Mesenchymal stem cell (in vitro differentiated cells and primary cell): ENCODE data around the gene HSPBAP1.

Source experiments
- DNase-seq: peaks from one replicate; pipeline ENCODE4 v3.0.0-alpha.2; 2013
- H2AFZ ChIP-seq: one replicate; pipeline ENCODE4 v1.6.1; 2013; ENCODE audit warnings: low read depth, mild to moderate bottlenecking, control low read depth, inconsistent platforms, low read length, moderate library complexity
- H2AK5ac ChIP-seq: 2 replicates; pipeline ENCODE4 v1.6.1; 2013; ENCODE audit warnings: low read length, moderate library complexity, mild to moderate bottlenecking, inconsistent platforms; ENCODE audit not compliant: severe bottlenecking
- H2BK120ac ChIP-seq: one replicate; pipeline ENCODE4 v1.6.1; 2013; ENCODE audit warnings: low read depth, mild to moderate bottlenecking, inconsistent platforms, low read length, moderate library complexity
- H2BK12ac ChIP-seq, 2 experiments: one replicate each; pipeline ENCODE4 v1.6.1; 2013; ENCODE audit warnings: inconsistent platforms in 2 of 2, low read length in 2 of 2, mild to moderate bottlenecking in 2 of 2, moderate library complexity in 2 of 2, control low read depth in 1 of 2
- H2BK15ac ChIP-seq: one replicate; pipeline ENCODE4 v1.6.1; 2013; ENCODE audit warnings: mild to moderate bottlenecking, low read depth, inconsistent platforms; ENCODE audit not compliant: poor library complexity, severe bottlenecking
- H2BK5ac ChIP-seq: 2 replicates; pipeline ENCODE4 v1.6.1; 2013; ENCODE audit warnings: low read depth, mild to moderate bottlenecking, low read length, control low read depth, inconsistent platforms; ENCODE audit not compliant: poor library complexity, severe bottlenecking
- H3K14ac ChIP-seq, 2 experiments: one replicate each; pipeline ENCODE4 v1.6.1; 2013; ENCODE audit warnings: inconsistent platforms in 2 of 2, low read length in 2 of 2, control low read depth in 1 of 2, mild to moderate bottlenecking in 1 of 2, moderate library complexity in 1 of 2
- H3K18ac ChIP-seq, 2 experiments: one replicate each; pipeline ENCODE4 v1.6.1; 2013; ENCODE audit warnings: inconsistent platforms in 2 of 2, low read length in 2 of 2, control low read depth in 1 of 2, low read depth in 1 of 2, mild to moderate bottlenecking in 1 of 2
- H3K23ac ChIP-seq, 2 experiments: one replicate each; pipeline ENCODE4 v1.6.1; 2013; ENCODE audit warnings: inconsistent platforms in 2 of 2, low read length in 2 of 2, mild to moderate bottlenecking in 2 of 2, moderate library complexity in 2 of 2, control low read depth in 1 of 2
- H3K27ac ChIP-seq: 2 replicates; pipeline ENCODE4 v1.5.1; 2013; ENCODE audit warnings: mild to moderate bottlenecking, moderate library complexity, low read length, control low read depth, inconsistent platforms; ENCODE audit not compliant: poor library complexity, severe bottlenecking
- H3K27me3 ChIP-seq, 2 experiments: 2 replicates each; pipeline versions ENCODE4 v1.6.1 to v1.7.0; 2013; ENCODE audit warnings: low read length in 2 of 2, mild to moderate bottlenecking in 2 of 2, moderate library complexity in 2 of 2, control low read depth in 1 of 2, inconsistent platforms in 1 of 2; ENCODE audit not compliant: control insufficient read depth in 1 of 2, insufficient read depth in 1 of 2
- H3K36me3 ChIP-seq, 2 experiments: 2 replicates each; pipeline versions ENCODE4 v1.6.1 to v1.7.0; 2013; ENCODE audit warnings: low read length in 2 of 2, control low read depth in 1 of 2, inconsistent platforms in 1 of 2, low read depth in 1 of 2, mild to moderate bottlenecking in 1 of 2; ENCODE audit not compliant: insufficient read depth in 2 of 2, control insufficient read depth in 1 of 2
- H3K4ac ChIP-seq, 2 experiments: one replicate each; pipeline ENCODE4 v1.6.1; 2013; ENCODE audit warnings: inconsistent platforms in 2 of 2, low read length in 2 of 2, mild to moderate bottlenecking in 2 of 2, moderate library complexity in 2 of 2, control low read depth in 1 of 2, low read depth in 1 of 2
- H3K4me1 ChIP-seq: 2 replicates; pipeline ENCODE4 v1.6.1; 2013; ENCODE audit warnings: low read depth, low read length, control low read depth; ENCODE audit not compliant: control insufficient read depth, insufficient read depth
- H3K4me2 ChIP-seq: 2 replicates; pipeline ENCODE4 v1.6.1; 2013; ENCODE audit warnings: low read length, mild to moderate bottlenecking, inconsistent platforms; ENCODE audit not compliant: poor library complexity, severe bottlenecking
- H3K4me3 ChIP-seq, 2 experiments: 2 replicates each; pipeline versions ENCODE4 v1.5.1 to v1.7.0; 2013; ENCODE audit warnings: low read length in 2 of 2, mild to moderate bottlenecking in 2 of 2, control low read depth in 1 of 2, low read depth in 1 of 2; ENCODE audit not compliant: insufficient read depth in 1 of 2
- H3K79me1 ChIP-seq: replicated peaks from 2 replicates; pipeline ENCODE4 v1.6.1; 2013; ENCODE audit warnings: mild to moderate bottlenecking, control low read depth, low read length, inconsistent platforms; ENCODE audit not compliant: poor library complexity, severe bottlenecking
- H3K9ac ChIP-seq: 2 replicates; pipeline ENCODE4 v1.7.0; 2013; ENCODE audit warnings: mild to moderate bottlenecking, low read length, moderate library complexity
- H3K9me3 ChIP-seq: 2 replicates; pipeline ENCODE4 v1.7.0; 2013; ENCODE audit warnings: mild to moderate bottlenecking, low read length; ENCODE audit not compliant: control insufficient read depth
- H4K8ac ChIP-seq: one replicate; pipeline ENCODE4 v1.6.1; 2013; ENCODE audit warnings: inconsistent platforms, mild to moderate bottlenecking, low read length, moderate library complexity
- H4K91ac ChIP-seq: one replicate; pipeline ENCODE4 v1.6.1; 2013; ENCODE audit warnings: mild to moderate bottlenecking, low read length, inconsistent platforms
- WGBS: methylation state at CpG from one replicate; pipeline ENCODE4 v1.1.7; 2013; ENCODE audit warnings: mixed read lengths; 5-methylcytosine and 5-hydroxymethylcytosine counted together

The HSPBAP1 gene

DNA sequence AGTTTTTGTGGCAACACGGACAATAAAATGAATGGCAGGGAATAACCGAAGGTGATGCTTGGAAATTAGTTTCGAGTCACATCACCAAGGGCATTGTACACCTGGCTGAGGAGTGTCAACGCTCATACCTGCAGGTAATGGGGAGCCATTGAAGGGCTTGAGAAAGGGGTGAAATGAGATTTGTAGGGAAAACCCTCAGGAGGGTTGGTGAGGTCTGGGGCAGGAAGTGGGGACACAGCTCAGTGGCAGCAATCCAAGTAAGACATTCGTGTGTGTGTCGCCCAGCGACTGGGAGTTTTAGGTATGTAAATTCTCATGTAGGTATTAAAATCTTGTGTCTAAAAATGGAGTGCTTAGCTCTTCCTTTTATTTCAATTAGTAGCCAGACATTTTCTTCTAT, 98.7 kb downstream of the HSPBAP1 start:
- no peak overlapping the region for H2BK5ac ChIP-seq
- no peak overlapping the region for H2AK5ac ChIP-seq
- H2AFZ ChIP-seq, result no peak overlapping the region
- peaks cover 6 to 78% of the 10 kb centered on the region in 2 experiments for H3K36me3 ChIP-seq
- no peak overlapping the region for H3K4ac ChIP-seq
- WGBS, result 98% methylated on average over 7 of the region's 7 CpGs
- DNase-seq, result no peak
- no peak overlapping the region for H3K18ac ChIP-seq
- H2BK12ac ChIP-seq, result no peak overlapping the region
- no peak overlapping the region for H2BK120ac ChIP-seq
- H4K8ac ChIP-seq, result no peak overlapping the region
- H3K9me3 ChIP-seq, result no peaks in the 10 kb centered on the region
- no peak overlapping the region for H3K27ac ChIP-seq
- H3K9ac ChIP-seq, result no peak overlapping the region
- no peak overlapping the region for H3K14ac ChIP-seq
- H3K79me1 ChIP-seq, result peaks cover 2% of the 10 kb centered on the region
- H3K4me3 ChIP-seq, result no peak overlapping the region
- H3K4me2 ChIP-seq, result no peak overlapping the region
- no peaks in the 10 kb centered on the region for H3K27me3 ChIP-seq
- no peak overlapping the region for H4K91ac ChIP-seq
- peaks cover 8% of the 10 kb centered on the region for H3K4me1 ChIP-seq
- H2BK15ac ChIP-seq, result no peak overlapping the region
- H3K23ac ChIP-seq, result no peak overlapping the region

DNA sequence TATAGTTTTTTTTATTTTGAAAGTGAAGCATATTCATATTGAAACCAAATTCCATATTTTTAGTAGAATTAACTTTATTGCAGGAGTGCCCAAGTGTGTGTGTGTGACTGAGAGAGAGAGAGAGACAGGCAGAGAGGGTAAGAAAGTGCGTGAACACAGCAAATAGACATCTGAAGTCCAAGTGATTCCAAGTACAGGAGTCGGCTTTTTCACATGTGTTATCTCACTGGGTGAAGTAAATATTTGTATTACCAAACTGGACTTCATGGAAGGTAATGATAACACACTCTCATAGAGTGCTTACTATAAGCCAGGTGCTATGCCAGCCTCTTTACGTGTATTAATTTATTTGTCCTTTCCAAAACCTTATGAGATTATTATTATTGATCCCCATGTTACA, 101.0 kb downstream of the HSPBAP1 start:
- Histone ChIP-seq H3K4ac (no peak overlapping the region), H4K8ac (no peak overlapping the region), H3K23ac (no peak overlapping the region), H3K4me3 (no peak overlapping the region), H3K9me3 (no peaks in the 10 kb centered on the region), H2AK5ac (no peak overlapping the region), H2AFZ (no peak overlapping the region), H3K14ac (no peak overlapping the region), H3K4me2 (no peak overlapping the region), H3K9ac (no peak overlapping the region), H3K27ac (no peak overlapping the region), H3K79me1 (peaks cover 2% of the 10 kb centered on the region), H2BK120ac (no peak overlapping the region), H2BK15ac (no peak overlapping the region), H3K4me1 (peaks cover 9% of the 10 kb centered on the region), H4K91ac (no peak overlapping the region), H2BK5ac (no peak overlapping the region), H3K36me3 (peaks cover 3 to 56% of the 10 kb centered on the region in 2 experiments), H3K27me3 (no peaks in the 10 kb centered on the region), H2BK12ac (no peak overlapping the region), H3K18ac (no peak overlapping the region)
- DNase-seq, result no peak
- 100% methylated on average over 1 of the region's 3 CpGs for WGBS

DNA sequence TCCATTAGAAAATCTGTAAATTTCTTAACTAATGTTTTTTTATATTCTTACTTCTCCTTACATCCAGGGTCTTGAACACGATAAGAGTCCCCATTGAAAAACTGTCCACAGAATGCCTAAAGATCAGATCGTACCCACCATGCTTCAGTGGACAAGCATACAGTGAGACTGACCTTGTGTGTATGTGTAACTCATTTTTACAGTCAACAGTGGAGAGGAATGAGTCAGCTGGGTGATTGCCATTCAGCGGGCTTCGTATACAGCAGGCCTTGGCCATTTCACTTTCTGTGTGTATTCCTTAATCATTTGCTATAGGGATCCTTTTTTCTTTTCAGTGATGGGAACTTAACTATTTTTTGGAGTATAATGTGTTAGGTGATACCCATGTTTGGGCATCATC, 102.4 kb downstream of the HSPBAP1 start:
- Histone ChIP-seq H2BK15ac (no peak overlapping the region), H4K8ac (no peak overlapping the region), H3K4ac (no peak overlapping the region), H3K36me3 (peaks cover 14 to 44% of the 10 kb centered on the region in 2 experiments), H3K4me1 (peaks cover 9% of the 10 kb centered on the region), H3K23ac (no peak overlapping the region), H3K9me3 (no peaks in the 10 kb centered on the region), H4K91ac (no peak overlapping the region), H3K4me2 (no peak overlapping the region), H3K79me1 (no peaks in the 10 kb centered on the region), H3K14ac (no peak overlapping the region), H2BK5ac (no peak overlapping the region), H2BK12ac (no peak overlapping the region), H2AFZ (no peak overlapping the region), H3K27ac (peak overlapping the region; percentile 69), H3K27me3 (no peaks in the 10 kb centered on the region), H3K9ac (no peak overlapping the region), H2AK5ac (no peak overlapping the region), H3K4me3 (no peak overlapping the region), H2BK120ac (no peak overlapping the region), H3K18ac (no peak overlapping the region)
- peak; percentile 71 for DNase-seq
- WGBS, result 73% methylated on average over 4 of the region's 4 CpGs

DNA sequence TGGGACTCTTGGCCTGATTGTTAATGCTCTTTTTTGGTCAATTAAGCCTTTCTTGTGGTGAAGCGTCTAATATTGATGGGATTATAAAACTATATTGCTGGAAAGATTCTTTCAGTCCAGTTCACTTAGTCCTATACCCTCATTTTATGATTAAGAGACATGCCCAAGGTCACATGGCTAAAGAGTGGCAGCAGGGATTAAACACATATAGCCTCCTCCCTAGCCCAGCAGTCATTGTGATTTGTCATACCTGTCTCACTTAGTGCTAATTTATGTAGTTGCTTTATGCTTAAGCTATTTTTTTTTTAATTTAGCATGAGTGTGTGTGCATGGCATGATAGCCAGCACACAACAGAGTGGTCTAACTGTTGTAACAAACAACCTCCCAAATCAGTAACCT, 103.5 kb downstream of the HSPBAP1 start:
- no peak overlapping the region for H3K27ac ChIP-seq
- H2BK120ac ChIP-seq, result no peak overlapping the region
- no peak overlapping the region for H2BK15ac ChIP-seq
- H3K27me3 ChIP-seq, result no peaks in the 10 kb centered on the region
- no peak overlapping the region for H3K9ac ChIP-seq
- no peak overlapping the region for H3K14ac ChIP-seq
- WGBS, result no CpG with 5 or more reads among the region's 1 CpG
- H2AK5ac ChIP-seq, result no peak overlapping the region
- H3K18ac ChIP-seq, result no peak overlapping the region
- H3K4me1 ChIP-seq, result peaks cover 9% of the 10 kb centered on the region
- H3K36me3 ChIP-seq, result peaks cover 16 to 43% of the 10 kb centered on the region in 2 experiments
- no peak overlapping the region for H2BK12ac ChIP-seq
- no peak overlapping the region for H2AFZ ChIP-seq
- no peak overlapping the region for H2BK5ac ChIP-seq
- no peak overlapping the region for H3K4ac ChIP-seq
- H3K23ac ChIP-seq, result no peak overlapping the region
- no peak overlapping the region for H4K8ac ChIP-seq
- DNase-seq, result no peak
- H4K91ac ChIP-seq, result no peak overlapping the region
- H3K4me3 ChIP-seq, result no peak overlapping the region
- no peaks in the 10 kb centered on the region for H3K79me1 ChIP-seq
- no peak overlapping the region for H3K4me2 ChIP-seq
- no peaks in the 10 kb centered on the region for H3K9me3 ChIP-seq
